ENCODE results near the gene XPNPEP3. TPM values are rescaled to one million over a fixed set of nuclear protein-coding genes. Genes with fewer than 3 reads are reported as not detected.

Gene XPNPEP3
- total RNA-seq, result 11.2 and 15.1 TPM in 2 replicates

DNA sequence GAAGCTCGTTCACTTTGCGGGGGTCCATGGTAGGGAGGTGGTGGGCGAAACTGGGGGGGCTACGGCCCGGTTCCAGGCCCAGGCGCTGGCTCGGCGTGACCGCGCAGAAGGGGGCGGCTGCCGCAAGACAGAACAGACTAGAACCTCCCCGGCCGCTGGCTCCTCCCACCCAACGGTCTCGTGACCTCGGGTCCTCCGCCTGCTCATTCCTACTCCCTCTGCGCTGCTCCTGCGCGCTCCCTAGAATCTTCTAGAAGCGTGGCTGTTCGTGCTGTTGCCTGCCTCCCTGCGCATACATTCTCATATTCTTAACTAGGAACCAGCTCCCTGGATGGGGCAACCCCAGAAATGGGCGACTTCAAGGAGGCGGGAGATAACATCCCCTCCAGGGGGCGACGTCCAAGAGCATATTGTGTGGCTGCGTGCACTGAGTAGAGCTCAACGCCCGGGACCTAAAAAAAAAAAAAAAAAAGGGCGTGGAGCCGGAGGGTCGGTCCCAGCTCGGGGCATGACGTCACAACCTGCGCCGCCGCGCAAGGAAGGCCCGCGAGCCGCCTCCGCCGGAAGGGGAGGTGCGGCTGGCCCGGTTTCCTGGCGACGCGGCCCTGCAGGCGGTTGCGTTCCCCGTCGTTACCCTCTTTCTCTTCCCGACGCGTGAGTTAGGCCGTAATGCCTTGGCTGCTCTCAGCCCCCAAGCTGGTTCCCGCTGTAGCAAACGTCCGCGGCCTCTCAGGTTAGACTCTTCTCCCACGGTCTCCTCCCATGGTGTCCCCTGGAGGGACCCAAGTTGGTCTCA, at the start of gene XPNPEP3, which contains the start of gene ST13:
TSS of gene XPNPEP3 (plus strand) at position 636 of the 796 bp plus-strand sequence. CDS start at position 670, 34 bp downstream.
TSS of gene ST13 (minus strand) at position 127 of the 796 bp plus-strand sequence. CDS start at position 28, 99 bp downstream.

DNA sequence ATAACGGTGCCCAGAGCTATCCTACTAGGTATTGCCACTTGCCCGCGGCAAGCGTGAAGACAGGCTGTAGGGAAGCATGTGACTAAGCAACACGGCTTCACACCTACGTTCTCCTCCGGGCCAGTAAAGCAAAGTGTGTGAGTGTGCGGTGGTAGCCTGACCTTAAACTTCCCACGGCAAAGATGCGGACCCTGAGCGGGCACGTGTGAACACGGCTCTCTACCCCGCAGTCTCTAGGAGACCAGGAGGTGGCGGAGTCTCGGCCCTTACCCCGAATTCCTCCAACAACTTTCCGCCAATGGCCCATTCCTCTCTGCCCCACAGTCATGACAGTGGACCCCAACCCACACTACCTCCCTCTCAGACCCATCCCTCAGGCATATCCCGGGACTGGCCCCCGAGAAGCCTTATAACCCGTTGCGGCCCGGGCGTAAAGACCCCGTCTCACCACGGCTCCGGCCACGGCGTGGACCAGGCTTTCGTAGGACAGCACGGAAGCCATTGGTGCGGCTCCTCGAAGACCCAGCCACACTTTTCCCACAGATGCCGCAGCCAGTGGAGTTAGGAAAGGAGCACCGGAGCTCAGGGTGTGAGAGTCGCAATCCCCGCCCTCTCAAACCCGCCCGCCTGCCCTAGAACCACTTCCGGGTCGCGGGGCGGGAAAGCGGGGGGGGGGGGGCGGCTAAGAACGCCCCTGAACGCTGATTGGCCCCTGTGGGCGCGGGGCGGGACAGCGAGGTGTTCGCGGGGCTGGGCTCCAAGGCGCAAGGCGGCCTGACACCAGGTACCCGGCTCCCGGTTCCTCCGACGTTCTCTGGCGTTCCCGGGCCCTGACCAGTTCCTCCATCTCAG, 38.0 kb upstream of the XPNPEP3 start, which contains the start of gene SLC25A17:
TSS of gene SLC25A17 (minus strand) at position 600 of the 852 bp plus-strand sequence. CDS start at position 502, 98 bp downstream.

DNA sequence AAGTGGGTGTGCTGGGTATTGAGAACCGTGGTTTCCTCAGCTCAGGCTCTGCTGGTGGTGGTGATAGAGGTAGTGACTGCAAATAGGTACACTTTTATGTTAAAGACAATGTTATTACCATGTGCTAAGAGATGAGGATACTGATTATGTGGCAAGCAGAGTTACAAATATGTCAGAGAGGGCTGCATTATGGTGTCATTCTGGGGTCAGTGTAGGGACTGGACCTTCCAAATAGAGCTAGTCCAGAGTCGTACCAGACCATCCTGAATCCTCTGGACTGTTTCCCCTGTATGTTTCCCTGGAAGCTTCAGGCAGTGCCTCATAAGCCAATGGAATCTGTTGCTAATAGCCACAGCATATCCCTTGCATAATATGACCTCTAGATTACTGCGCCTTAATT, 5.1 kb downstream of the XPNPEP3 start, which contains the start of gene DNAJB7:
TSS of gene DNAJB7 (minus strand) at position 101 of the 400 bp plus-strand sequence. CDS start 119 bp downstream, outside the sequence.

DNA sequence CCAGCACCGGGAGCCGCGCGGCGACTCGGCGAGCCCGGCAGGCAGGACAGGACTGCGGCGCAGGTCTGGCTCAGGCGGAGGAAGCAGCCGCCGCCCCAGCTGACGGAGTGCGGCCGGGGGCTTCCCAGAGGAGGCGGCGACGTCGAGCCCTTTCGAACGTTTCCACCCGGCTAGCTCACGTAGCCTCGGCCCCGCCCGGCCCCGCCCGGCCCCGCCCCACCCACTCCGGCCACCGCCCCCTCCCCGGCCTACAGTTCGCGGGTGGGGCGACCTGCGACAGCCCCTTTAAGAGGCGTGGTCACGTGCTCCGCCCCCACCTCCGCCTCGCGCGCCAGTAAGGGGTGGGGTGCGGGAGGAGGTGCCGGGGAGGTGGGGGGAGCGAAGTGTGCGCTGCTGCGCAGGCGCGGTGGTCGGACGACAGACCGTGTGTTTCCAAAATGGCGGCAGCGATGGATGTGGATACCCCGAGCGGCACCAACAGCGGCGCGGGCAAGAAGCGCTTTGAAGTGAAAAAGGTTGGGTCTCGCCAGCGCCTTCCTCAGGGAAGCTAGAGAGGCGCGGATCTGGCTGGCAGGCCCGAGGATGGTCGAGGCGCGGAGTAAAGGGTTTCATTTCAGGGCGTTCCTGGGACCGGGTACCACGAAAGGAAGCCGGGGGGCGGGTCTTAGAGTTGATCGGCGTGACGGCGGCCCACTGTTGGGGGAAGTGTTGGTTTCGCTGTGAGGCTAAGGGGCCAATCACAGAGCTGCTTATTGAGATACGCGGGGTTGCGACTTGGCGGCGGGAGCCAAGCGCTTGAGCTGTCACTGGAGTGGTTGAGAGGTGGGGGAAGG, 94.2 kb downstream of the XPNPEP3 start, which contains the start of gene RBX1:
TSS of gene RBX1 (plus strand) at position 417 of the 833 bp plus-strand sequence. CDS start at position 438, 21 bp downstream.

Small RNAs within 50 kb of the gene (small RNA-seq; reads per million reads assigned to genes)
- gene MIR4766 (0.38 reads per million), gene RF00017 (not detected), gene RNU6-379P (not detected)

Other genes with a start within 250 kb of the XPNPEP3 start
- gene MRTFA, start 220.4 kb upstream of the XPNPEP3 start, total RNA-seq, result 53.9 and 62.1 TPM in 2 replicates
- gene MCHR1, start 177.7 kb upstream of the XPNPEP3 start, total RNA-seq, result 0.65 and 0.85 TPM in 2 replicates
- 17.0 and 19.8 TPM in 2 replicates for gene SLC25A17, start 37.8 kb upstream of the XPNPEP3 start, total RNA-seq
- 194 and 195 TPM in 2 replicates for gene ST13, start 509 bp upstream of the XPNPEP3 start, total RNA-seq
- not detected in 2 replicates for gene DNAJB7, start 5.0 kb downstream of the XPNPEP3 start, total RNA-seq
- gene RBX1, start 94.2 kb downstream of the XPNPEP3 start, total RNA-seq, result 30.8 and 35.8 TPM in 2 replicates
- gene EP300, start 235.4 kb downstream of the XPNPEP3 start, total RNA-seq, result 71.0 and 104 TPM in 2 replicates

All from hair follicle dermal papilla cell (primary cell).